H7 (cell line): ENCODE results near the gene SMIM43. TPM values are rescaled to one million over a fixed set of nuclear protein-coding genes. Genes with fewer than 3 reads are reported as not detected.
"Not testable (repeated sequence)": the region's sequence is repeated elsewhere in the genome, so short reads cannot be mapped to it uniquely, and the experiment has no call there.

Experiments used
- DNase-seq: peaks from one replicate; pipeline ENCODE4 v3.0.0; 2012
- H3K27me3 ChIP-seq: 2 replicates; pipeline ENCODE4 v1.6.0; 2011; ENCODE audit warnings: mild to moderate bottlenecking, low read length; ENCODE audit not compliant: control insufficient read depth, insufficient read depth
- H3K36me3 ChIP-seq: replicated peaks from 2 replicates; pipeline ENCODE4 v1.5.1; 2011; ENCODE audit warnings: low read length; ENCODE audit not compliant: control insufficient read depth, insufficient read depth
- H3K4me3 ChIP-seq: 2 replicates; pipeline ENCODE4 v1.5.1; 2011; ENCODE audit warnings: low read depth, mild to moderate bottlenecking, control low read depth, low read length, moderate library complexity; ENCODE audit not compliant: insufficient read depth
- total RNA-seq: library from RNA; depleted of rRNA; stranded (reverse); fragments of >200 nt; shearing (Covaris generic); gene quantifications from 2 replicates; pipeline ENCODE4 v1.2.3, GENCODE V29; 2014

The SMIM43 gene
- total RNA-seq, 1 experiment from 2014 or later: not detected

- Histone ChIP-seq H3K4me3 (no peak overlapping the region), H3K27me3 (peaks cover 63% of the 10 kb centered on the region), H3K36me3 (no peaks in the 10 kb centered on the region)
- DNase-seq: peak; percentile 32
Observed at GRCh38 chr4:121765971-121766538, 1.1 kb upstream of the SMIM43 start.

GRCh38 chr4:121765368-121765705 lies 373 bp upstream of the SMIM43 start:
- no peak for DNase-seq
- Histone ChIP-seq H3K4me3 (peak overlapping the region; percentile 62), H3K36me3 (no peaks in the 10 kb centered on the region), H3K27me3 (peaks cover 63% of the 10 kb centered on the region)

GRCh38 chr4:121764303-121764701 lies 662 bp downstream of the SMIM43 start:
- Histone ChIP-seq H3K27me3 (peaks cover 62% of the 10 kb centered on the region), H3K4me3 (peak overlapping the region; percentile 62), H3K36me3 (no peaks in the 10 kb centered on the region)
- no peak for DNase-seq

- Histone ChIP-seq H3K36me3 (no peaks in the 10 kb centered on the region), H3K27me3 (peaks cover 30% of the 10 kb centered on the region), H3K4me3 (no peak overlapping the region)
- DNase-seq: no peak
Observed at GRCh38 chr4:121760205-121760604, 4.8 kb downstream of the SMIM43 start.

GRCh38 chr4:121758925-121759568 lies 5.9 kb downstream of the SMIM43 start:
- DNase-seq: no peak
- Histone ChIP-seq H3K27me3 (peaks cover 19% of the 10 kb centered on the region), H3K4me3 (no peak overlapping the region), H3K36me3 (no peaks in the 10 kb centered on the region)

GRCh38 chr4:121752142-121752541 lies 12.8 kb downstream of the SMIM43 start:
- H3K4me3 ChIP-seq, DNase-seq, H3K36me3 ChIP-seq: not testable (repeated sequence)
- peaks cover 25% of the 10 kb centered on the region for H3K27me3 ChIP-seq

GRCh38 chr4:121749225-121749624 lies 15.7 kb downstream of the SMIM43 start:
- Histone ChIP-seq H3K4me3 (no peak overlapping the region), H3K36me3 (no peaks in the 10 kb centered on the region), H3K27me3 (peaks cover 29% of the 10 kb centered on the region)
- DNase-seq: peak; percentile 55

- Histone ChIP-seq H3K27me3 (peaks cover 8% of the 10 kb centered on the region; the same call in 1 of the 2 replicates), H3K4me3 (no peak overlapping the region), H3K36me3 (no peaks in the 10 kb centered on the region)
- DNase-seq: peak; percentile 12
Observed at GRCh38 chr4:121742794-121743193, 22.2 kb downstream of the SMIM43 start.

GRCh38 chr4:121741751-121742150 lies 23.2 kb downstream of the SMIM43 start:
- no peaks in the 10 kb centered on the region for H3K36me3 ChIP-seq

GRCh38 chr4:121740796-121741409 lies 24.1 kb downstream of the SMIM43 start:
- Histone ChIP-seq H3K36me3 (no peaks in the 10 kb centered on the region), H3K27me3 (no peaks in the 10 kb centered on the region; the same call in 1 of the 2 replicates), H3K4me3 (no peak overlapping the region)
- peak; percentile 38 for DNase-seq

More at GRCh38 chr4:121741751-121742150, 23.2 kb downstream of the SMIM43 start:
- Histone ChIP-seq H3K27me3 (peaks cover under 1% of the 10 kb centered on the region; the same call in 1 of the 2 replicates), H3K4me3 (no peak overlapping the region)
- DNase-seq: no peak

- DNase-seq: no peak
- H3K27me3 ChIP-seq: no peaks in the 10 kb centered on the region; the same call in 1 of the 2 replicates
- no peaks in the 10 kb centered on the region for H3K36me3 ChIP-seq
- H3K4me3 ChIP-seq: no peak overlapping the region
Observed at GRCh38 chr4:121739575-121739974, 25.4 kb downstream of the SMIM43 start.

GRCh38 chr4:121738780-121739535 lies 26.0 kb downstream of the SMIM43 start:
- Histone ChIP-seq H3K4me3 (no peak overlapping the region), H3K36me3 (no peaks in the 10 kb centered on the region), H3K27me3 (no peaks in the 10 kb centered on the region; the same call in 1 of the 2 replicates)
- no peak for DNase-seq

- no peak for DNase-seq
- H3K4me3 ChIP-seq: no peak overlapping the region
- H3K27me3 ChIP-seq: no peaks in the 10 kb centered on the region; the same call in 1 of the 2 replicates
- H3K36me3 ChIP-seq: no peaks in the 10 kb centered on the region
Observed at GRCh38 chr4:121737846-121738554, 27.0 kb downstream of the SMIM43 start.

- no peaks in the 10 kb centered on the region for H3K36me3 ChIP-seq
- DNase-seq: peak; percentile 44
- H3K27me3 ChIP-seq: no peaks in the 10 kb centered on the region; the same call in 1 of the 2 replicates
- no peak overlapping the region for H3K4me3 ChIP-seq
Observed at GRCh38 chr4:121736735-121737351, 28.1 kb downstream of the SMIM43 start.
